ENCODE data around the gene GLI1.

- TF ChIP-seq GATA3 (IDR thresholded peaks at IDR 0.05; ENCODE audit: low read depth, low read length), result no peak
- TF ChIP-seq GATA2 (IDR thresholded peaks at IDR 0.05; ENCODE audit: low read depth, low read length), result no peak
Observed at GRCh38 chr12:57472391-57472790, 12.8 kb downstream of the GLI1 start.
